Effector memory CD8-positive, alpha-beta T cell (primary cell): ENCODE results near the gene DDX39B.

Experiments used
- ATAC-seq: fragments of 150-1000 bp; cut with Tn5 transposase; replicated peaks from 2 replicates; pipeline ENCODE4 v1.10.0; 2021; ENCODE audit warnings: mild to moderate bottlenecking, moderate library complexity
- DNase-seq, 3 experiments: peaks; one replicate each; pipeline ENCODE4 v3.0.0; 2021
- H3K27ac Mint-ChIP-seq, 2 donors: one replicate each; pipeline ENCODE4 v1.8.0; 2022; ENCODE audit warnings: mild to moderate bottlenecking in 2 of 2, mixed read lengths in 2 of 2, moderate library complexity in 2 of 2
- H3K27me3 Mint-ChIP-seq, 2 donors: one replicate each; pipeline ENCODE4 v1.8.0; 2022; ENCODE audit warnings: mixed read lengths in 2 of 2
- H3K36me3 Mint-ChIP-seq: one replicate; pipeline ENCODE4 v1.8.0; 2022; ENCODE audit warnings: mild to moderate bottlenecking, moderate library complexity, mixed read lengths; ENCODE audit not compliant: insufficient read depth
- H3K4me1 Mint-ChIP-seq, 2 donors: one replicate each; pipeline ENCODE4 v1.8.0; 2022; ENCODE audit warnings: low read depth in 2 of 2, mixed read lengths in 2 of 2
- H3K4me3 Mint-ChIP-seq, 2 donors: one replicate each; pipeline ENCODE4 v1.8.0; 2022; ENCODE audit warnings: mild to moderate bottlenecking in 2 of 2, mixed read lengths in 2 of 2, moderate library complexity in 2 of 2
- H3K9me3 Mint-ChIP-seq, 2 donors: one replicate each; pipeline ENCODE4 v1.8.0; 2022; ENCODE audit warnings: mixed read lengths in 2 of 2

The DDX39B gene

DNA sequence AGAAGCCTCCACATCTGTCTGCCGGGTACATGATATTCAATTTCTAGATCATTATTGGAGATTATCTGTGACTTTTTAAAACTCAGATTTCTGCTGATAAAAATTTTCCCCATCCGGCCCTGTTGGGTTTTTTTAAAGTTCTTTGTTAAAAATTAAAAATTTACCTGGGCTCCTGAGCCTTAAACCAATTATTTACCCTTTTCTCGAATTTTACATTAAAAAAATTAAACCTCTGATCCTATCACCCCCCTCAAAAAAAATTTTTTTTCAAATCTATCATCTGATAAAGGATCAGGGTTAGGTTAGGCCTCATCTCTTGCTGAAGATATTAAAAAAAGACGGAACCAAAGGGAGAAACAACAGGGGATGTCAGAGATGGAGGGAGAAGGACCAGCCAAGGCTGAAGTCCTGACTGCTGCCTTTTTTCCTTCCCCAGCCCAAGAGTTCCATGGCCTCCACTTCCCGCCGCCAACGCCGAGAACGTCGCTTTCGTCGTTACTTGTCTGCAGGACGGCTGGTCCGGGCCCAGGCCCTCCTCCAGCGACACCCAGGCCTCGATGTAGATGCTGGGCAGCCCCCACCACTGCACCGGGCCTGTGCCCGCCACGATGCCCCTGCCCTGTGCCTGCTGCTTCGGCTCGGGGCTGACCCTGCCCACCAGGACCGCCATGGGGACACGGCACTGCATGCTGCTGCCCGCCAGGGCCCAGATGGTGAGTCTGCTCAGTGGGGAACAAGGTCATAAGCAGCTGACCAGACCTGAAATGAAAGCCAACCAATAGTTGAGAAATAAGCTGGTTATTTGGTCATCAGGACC is 6.1 kb upstream of the DDX39B start:
- Mint-ChIP-seq H3K27ac (peak overlapping the region; percentile 91 to 96), H3K36me3 (peaks cover 12% of the 10 kb centered on the region), H3K9me3 (no peaks in the 10 kb centered on the region), H3K27me3 (no peaks in the 10 kb centered on the region), H3K4me1 (peaks cover 16 to 24% of the 10 kb centered on the region in 2 donors), H3K4me3 (peak overlapping the region; percentile 89)
- no peak for DNase-seq
- no peak for ATAC-seq

DNA sequence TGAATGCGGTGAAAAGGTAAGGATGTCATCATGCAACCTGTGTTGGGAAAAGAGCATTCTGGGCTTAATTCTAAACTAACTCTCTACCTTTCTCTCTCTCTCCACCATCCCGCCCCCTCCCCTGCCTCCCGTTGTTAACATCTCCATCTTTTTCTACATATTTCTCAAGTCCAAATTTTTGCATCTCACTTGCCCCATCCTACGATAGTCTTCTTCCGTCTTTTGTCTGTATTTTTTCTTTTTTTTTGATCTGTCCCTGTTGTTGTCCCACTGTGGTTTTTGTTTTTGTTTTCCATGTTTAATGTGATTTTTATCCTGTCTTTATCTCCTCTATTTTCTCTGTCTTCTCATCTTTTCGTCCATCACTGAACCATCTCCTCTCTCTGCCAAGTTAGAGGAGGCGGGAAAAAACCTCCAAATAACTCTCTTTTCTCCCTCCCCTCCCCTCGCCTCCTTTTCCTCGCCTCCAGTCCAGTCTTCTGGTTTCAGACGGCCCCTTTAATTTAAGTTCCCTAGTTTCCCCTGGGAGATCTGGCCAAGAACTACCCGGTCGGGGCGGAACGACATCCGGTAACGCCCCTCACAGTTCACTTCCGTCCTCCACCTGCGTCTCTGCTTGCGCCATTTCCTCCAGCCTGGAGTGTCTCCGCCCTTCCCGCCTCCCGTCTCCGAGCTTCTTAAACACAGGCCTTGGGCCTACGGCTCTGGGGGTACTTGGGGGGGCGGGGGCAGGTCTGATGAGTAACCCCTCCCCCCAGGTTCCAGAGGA is 5.3 kb upstream of the DDX39B start, which contains the start of gene NFKBIL1:
TSS of gene NFKBIL1 (plus strand) at position 651 of the 769 bp plus-strand sequence. CDS start at position 738, 87 bp downstream.
- peak within 1 kb of the TSS; percentile 91 to 96 for H3K27ac Mint-ChIP-seq
- H3K4me1 Mint-ChIP-seq, result peaks cover 16 to 24% of the 10 kb centered on the region in 2 donors
- no peaks in the 10 kb centered on the region for H3K27me3 Mint-ChIP-seq
- ATAC-seq (peak; percentile 86), DNase-seq (peak; percentile 76 to 77 (median 77))
- peak within 1 kb of the TSS; percentile 89 for H3K4me3 Mint-ChIP-seq
- no peaks in the 10 kb centered on the region for H3K9me3 Mint-ChIP-seq
- H3K36me3 Mint-ChIP-seq, result peaks cover 9% of the 10 kb centered on the region

- DNase-seq, result peak; percentile 72 to 87 (median 77)
These were observed 4.6 kb upstream of the DDX39B start, which contains the start of gene ATP6V1G2 for GRCh38 chr6:31546339-31546957. Gene ATP6V1G2, minus strand, starts transcription at chr6:31546608. Its CDS starts 49 bp downstream, at chr6:31546559.

GRCh38 chr6:31545291-31545690 is 3.5 kb upstream of the DDX39B start:
- ATAC-seq (no peak), DNase-seq (no peak)
- no peaks in the 10 kb centered on the region for H3K9me3 Mint-ChIP-seq
- H3K27ac Mint-ChIP-seq, result no peak overlapping the region
- no peak overlapping the region for H3K4me3 Mint-ChIP-seq
- H3K4me1 Mint-ChIP-seq, result peaks cover 24 to 28% of the 10 kb centered on the region in 2 donors
- H3K36me3 Mint-ChIP-seq, result peaks cover 25% of the 10 kb centered on the region
- no peaks in the 10 kb centered on the region for H3K27me3 Mint-ChIP-seq

More at GRCh38 chr6:31546339-31546957, 4.6 kb upstream of the DDX39B start, which contains the start of gene ATP6V1G2:
- H3K9me3 Mint-ChIP-seq, result no peaks in the 10 kb centered on the region
- peak within 1 kb of the TSS; percentile 91 to 96 for H3K27ac Mint-ChIP-seq
- peak; percentile 52 for ATAC-seq
- H3K4me1 Mint-ChIP-seq, result peaks cover 17 to 23% of the 10 kb centered on the region in 2 donors
- H3K27me3 Mint-ChIP-seq, result no peaks in the 10 kb centered on the region
- peak within 1 kb of the TSS; percentile 89 for H3K4me3 Mint-ChIP-seq
- peaks cover 15% of the 10 kb centered on the region for H3K36me3 Mint-ChIP-seq

DNA sequence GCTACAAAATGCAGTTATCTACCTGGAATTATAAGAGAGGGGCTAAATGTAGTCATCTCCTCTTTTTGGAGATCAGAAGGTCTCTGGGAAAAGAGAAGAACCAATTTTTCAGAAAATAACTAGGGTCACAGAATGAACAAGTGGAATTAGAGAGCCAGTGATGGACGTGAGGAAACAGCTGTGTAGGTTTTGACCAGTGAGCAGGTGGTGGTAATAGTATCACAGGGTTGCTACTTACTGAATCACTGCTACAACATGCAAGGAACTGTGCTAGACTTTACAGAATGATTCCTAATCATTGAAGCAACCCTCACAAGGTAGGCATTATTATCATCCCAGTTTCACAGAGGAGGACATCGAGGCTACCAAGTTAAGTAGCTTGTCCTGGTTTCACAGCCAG is 2.9 kb upstream of the DDX39B start:
- H3K36me3 Mint-ChIP-seq, result peaks cover 31% of the 10 kb centered on the region
- ATAC-seq (no peak), DNase-seq (no peak)
- no peaks in the 10 kb centered on the region for H3K9me3 Mint-ChIP-seq
- H3K4me3 Mint-ChIP-seq, result no peak overlapping the region
- no peaks in the 10 kb centered on the region for H3K27me3 Mint-ChIP-seq
- peaks cover 30 to 34% of the 10 kb centered on the region in 2 donors for H3K4me1 Mint-ChIP-seq
- H3K27ac Mint-ChIP-seq, result no peak overlapping the region

DNA sequence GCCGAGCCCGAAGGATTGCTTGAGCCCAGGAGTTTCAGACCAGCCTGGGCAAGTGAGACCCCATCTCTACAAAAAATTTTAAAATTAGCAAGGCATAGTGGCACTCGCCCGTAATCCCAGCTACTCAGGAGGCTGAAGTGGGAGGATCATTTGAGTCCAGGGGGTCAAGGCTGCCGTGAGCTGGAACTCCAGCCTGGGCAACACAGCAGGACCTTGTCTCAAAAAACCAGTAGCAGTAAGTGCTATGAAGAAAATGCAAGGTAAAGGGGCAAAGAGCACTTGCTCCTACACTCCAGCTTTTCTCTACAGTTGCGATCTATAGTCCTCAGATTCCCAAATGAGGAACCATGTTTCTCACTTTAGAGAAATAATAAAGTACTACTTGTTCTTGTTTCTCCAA is 1.8 kb upstream of the DDX39B start:
- H3K27me3 Mint-ChIP-seq, result no peaks in the 10 kb centered on the region
- peaks cover 41% of the 10 kb centered on the region for H3K36me3 Mint-ChIP-seq
- H3K4me1 Mint-ChIP-seq, result peaks cover 41 to 44% of the 10 kb centered on the region in 2 donors
- H3K4me3 Mint-ChIP-seq, result no peak overlapping the region
- H3K9me3 Mint-ChIP-seq, result no peaks in the 10 kb centered on the region
- DNase-seq (no peak), ATAC-seq (no peak)
- no peak overlapping the region for H3K27ac Mint-ChIP-seq

GRCh38 chr6:31541059-31541657 is 645 bp downstream of the DDX39B start:
- Mint-ChIP-seq H3K27ac (peak overlapping the region; percentile 99), H3K4me3 (peak overlapping the region; percentile 94 to 98), H3K27me3 (no peaks in the 10 kb centered on the region), H3K4me1 (peaks cover 33 to 43% of the 10 kb centered on the region in 2 donors), H3K36me3 (peaks cover 66% of the 10 kb centered on the region), H3K9me3 (no peaks in the 10 kb centered on the region)
- DNase-seq (peak; percentile 70 to 83 (median 77)), ATAC-seq (peak; percentile 53)

DNA sequence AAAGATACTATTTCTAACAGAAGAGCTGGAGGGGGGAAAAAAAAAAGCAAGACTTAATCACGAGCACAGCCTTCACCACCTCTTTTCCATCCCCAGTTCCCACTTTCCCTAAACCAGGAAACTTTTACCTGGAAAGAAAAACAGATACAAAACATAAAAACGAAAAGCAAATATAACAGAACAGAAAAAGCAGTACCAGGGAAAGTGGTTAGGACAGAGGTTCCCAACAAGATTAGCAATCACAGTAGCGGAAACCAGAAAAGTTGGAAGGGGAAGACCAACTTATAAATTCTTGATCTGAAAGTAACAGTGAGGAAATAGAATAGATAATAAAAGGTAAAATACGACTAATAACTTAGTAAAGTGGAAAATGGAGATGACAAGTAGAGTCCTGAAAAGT is 1.2 kb downstream of the DDX39B start:
- no peak for DNase-seq
- no peak for ATAC-seq
- Mint-ChIP-seq H3K4me1 (peaks cover 33 to 47% of the 10 kb centered on the region in 2 donors), H3K36me3 (peaks cover 71% of the 10 kb centered on the region), H3K27me3 (no peaks in the 10 kb centered on the region), H3K27ac (peak overlapping the region; percentile 99), H3K4me3 (peak overlapping the region; percentile 94 to 98), H3K9me3 (no peaks in the 10 kb centered on the region)

GRCh38 chr6:31538805-31539400 is 2.9 kb downstream of the DDX39B start:
- DNase-seq (no peak), ATAC-seq (no peak)
- Mint-ChIP-seq H3K9me3 (no peaks in the 10 kb centered on the region), H3K27me3 (no peaks in the 10 kb centered on the region), H3K27ac (peak overlapping the region; percentile 92 to 99), H3K36me3 (peaks cover 86% of the 10 kb centered on the region), H3K4me1 (peaks cover 40 to 47% of the 10 kb centered on the region in 2 donors), H3K4me3 (peak overlapping the region; percentile 94 to 98)

DNA sequence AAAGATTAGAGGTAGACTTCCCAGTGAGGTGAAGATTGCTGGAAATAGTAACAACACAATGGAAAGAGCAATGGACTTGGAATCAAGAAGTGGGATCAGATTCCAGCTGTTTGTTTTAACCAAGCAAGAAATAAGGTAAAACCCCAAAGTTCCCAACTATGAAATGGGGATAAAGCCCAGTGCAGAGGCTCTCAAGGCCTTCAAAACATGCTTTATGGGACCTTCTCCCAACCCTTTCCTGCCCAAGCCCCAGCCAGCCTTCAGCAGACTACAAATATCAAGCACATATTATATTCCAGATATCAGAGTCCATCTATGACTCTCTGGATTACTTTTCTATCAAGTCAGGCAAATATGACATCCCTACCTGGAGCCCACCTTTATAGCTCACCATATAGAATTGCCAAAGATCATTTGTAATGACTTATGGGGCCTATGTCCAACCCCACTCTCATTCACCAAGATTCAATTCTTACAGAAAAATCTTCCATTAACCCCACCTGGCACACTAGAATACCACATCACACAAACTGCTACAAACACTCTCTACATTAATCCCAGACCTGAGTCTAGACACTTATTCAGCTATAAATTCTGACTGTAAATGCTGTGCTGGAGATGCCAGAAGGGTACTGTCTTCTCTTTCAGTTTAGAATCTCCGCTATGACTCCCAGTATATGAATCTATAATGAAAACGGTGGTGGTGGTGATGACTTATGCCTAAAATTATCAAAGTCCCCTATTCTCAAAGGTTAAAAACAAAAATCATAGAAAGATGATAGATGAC is 6.1 kb downstream of the DDX39B start:
- H3K9me3 Mint-ChIP-seq, result no peaks in the 10 kb centered on the region
- ATAC-seq (no peak), DNase-seq (no peak)
- H3K27me3 Mint-ChIP-seq, result no peaks in the 10 kb centered on the region
- H3K27ac Mint-ChIP-seq, result peak overlapping the region; percentile 35 to 74
- H3K4me3 Mint-ChIP-seq, result no peak overlapping the region
- peaks cover 97% of the 10 kb centered on the region for H3K36me3 Mint-ChIP-seq
- H3K4me1 Mint-ChIP-seq, result peaks cover 44 to 52% of the 10 kb centered on the region in 2 donors

- no peak for DNase-seq
- Mint-ChIP-seq H3K4me1 (peaks cover 36 to 48% of the 10 kb centered on the region in 2 donors), H3K27ac (no peak overlapping the region), H3K27me3 (no peaks in the 10 kb centered on the region), H3K9me3 (no peaks in the 10 kb centered on the region), H3K4me3 (no peak overlapping the region), H3K36me3 (peaks cover 97% of the 10 kb centered on the region)
- ATAC-seq, result no peak
These were observed 7.2 kb downstream of the DDX39B start for GRCh38 chr6:31534521-31535040.

- H3K27me3 Mint-ChIP-seq, result no peaks in the 10 kb centered on the region
- H3K9me3 Mint-ChIP-seq, result no peaks in the 10 kb centered on the region
- H3K27ac Mint-ChIP-seq, result no peak overlapping the region
- H3K4me3 Mint-ChIP-seq, result no peak overlapping the region
- no peak for DNase-seq
- peaks cover 30 to 42% of the 10 kb centered on the region in 2 donors for H3K4me1 Mint-ChIP-seq
- no peak for ATAC-seq
- H3K36me3 Mint-ChIP-seq, result peaks cover 97% of the 10 kb centered on the region
These were observed 7.8 kb downstream of the DDX39B start for GRCh38 chr6:31534011-31534410.
